Immature natural killer cell (primary cell): Measurements from ENCODE around the gene TFAP2A. TPM values are rescaled to one million over a fixed set of nuclear protein-coding genes. Genes with fewer than 3 reads are reported as not detected.

ENCODE experiments used
- DNase-seq, 3 donors: peaks; one replicate each; pipeline ENCODE4 v3.0.0; 2022; ENCODE audit warnings: mixed read lengths in 1 of 3
- H3K27ac Mint-ChIP-seq, 6 donors: one replicate each; pipeline ENCODE4 v1.8.0; 2020; ENCODE audit warnings: mixed read lengths in 6 of 6, mild to moderate bottlenecking in 5 of 6, inconsistent platforms in 4 of 6, moderate library complexity in 3 of 6
- H3K27me3 Mint-ChIP-seq, 3 donors: one replicate each; pipeline ENCODE4 v1.8.0; 2020 to 2021; ENCODE audit warnings: low read depth in 3 of 3, mild to moderate bottlenecking in 3 of 3, mixed read lengths in 3 of 3, moderate library complexity in 3 of 3, inconsistent platforms in 1 of 3
- H3K36me3 Mint-ChIP-seq, 3 donors: one replicate each; pipeline ENCODE4 v1.8.0; 2020; ENCODE audit warnings: mixed read lengths in 3 of 3, inconsistent platforms in 2 of 3, mild to moderate bottlenecking in 2 of 3
- H3K4me1 Mint-ChIP-seq, 2 donors: one replicate each; pipeline ENCODE4 v1.8.0; 2020; ENCODE audit warnings: inconsistent platforms in 2 of 2, mild to moderate bottlenecking in 2 of 2, mixed read lengths in 2 of 2, moderate library complexity in 1 of 2
- H3K4me3 Mint-ChIP-seq, 5 donors: one replicate each; pipeline ENCODE4 v1.8.0; 2020; ENCODE audit warnings: mild to moderate bottlenecking in 5 of 5, mixed read lengths in 5 of 5, inconsistent platforms in 3 of 5, moderate library complexity in 3 of 5
- H3K9me3 Mint-ChIP-seq, 6 donors: one replicate each; pipeline ENCODE4 v1.8.0; 2020; ENCODE audit warnings: mild to moderate bottlenecking in 6 of 6, mixed read lengths in 6 of 6, inconsistent platforms in 4 of 6, moderate library complexity in 3 of 6
- polyA plus RNA-seq, 3 donors: library from polyadenylated mRNA; unstranded; fragments of 300-500 nt; fragmentation: Illumina TruSeq; gene quantifications; one replicate each; pipeline ENCODE4 v1.2.3, GENCODE V29; 2021

The TFAP2A gene
- polyA plus RNA-seq, 3 donors from 2014 or later, result not detected

- H3K9me3 Mint-ChIP-seq, result peaks cover 0 to 8% (median 3%) of the 10 kb centered on the region in 6 donors
- H3K27ac Mint-ChIP-seq, result no peak overlapping the region
- H3K4me3 Mint-ChIP-seq, result no peak overlapping the region
- peaks cover 2 to 6% (median 4%) of the 10 kb centered on the region in 3 donors for H3K27me3 Mint-ChIP-seq
- H3K36me3 Mint-ChIP-seq, result no peaks in the 10 kb centered on the region
- no peaks in the 10 kb centered on the region for H3K4me1 Mint-ChIP-seq
- no peak for DNase-seq
Measured at GRCh38 chr6:10362300-10362699, 52.6 kb downstream of the TFAP2A start.

- Mint-ChIP-seq H3K9me3 (peaks cover 0 to 8% (median 3%) of the 10 kb centered on the region in 6 donors), H3K27me3 (peaks cover 2 to 6% (median 4%) of the 10 kb centered on the region in 3 donors), H3K4me1 (no peaks in the 10 kb centered on the region), H3K27ac (no peak overlapping the region), H3K4me3 (no peak overlapping the region), H3K36me3 (no peaks in the 10 kb centered on the region)
- no peak for DNase-seq
Measured at GRCh38 chr6:10361428-10361827, 53.4 kb downstream of the TFAP2A start.

- H3K9me3 Mint-ChIP-seq, result peaks cover 0 to 8% (median under 1%) of the 10 kb centered on the region in 6 donors
- no peaks in the 10 kb centered on the region for H3K4me1 Mint-ChIP-seq
- H3K27ac Mint-ChIP-seq, result no peak overlapping the region
Measured at GRCh38 chr6:10359581-10359980, 55.3 kb downstream of the TFAP2A start.

GRCh38 chr6:10355115-10355702 is 59.7 kb downstream of the TFAP2A start:
- no peaks in the 10 kb centered on the region for H3K9me3 Mint-ChIP-seq
- H3K4me3 Mint-ChIP-seq, result no peak overlapping the region
- no peak overlapping the region for H3K27ac Mint-ChIP-seq
- no peaks in the 10 kb centered on the region for H3K36me3 Mint-ChIP-seq
- no peak for DNase-seq
- H3K27me3 Mint-ChIP-seq, result peaks cover 0 to 5% (median 2%) of the 10 kb centered on the region in 3 donors
- no peaks in the 10 kb centered on the region for H3K4me1 Mint-ChIP-seq

More at GRCh38 chr6:10359581-10359980, 55.3 kb downstream of the TFAP2A start:
- peaks cover 2 to 4% (median 3%) of the 10 kb centered on the region in 3 donors for H3K27me3 Mint-ChIP-seq
- H3K36me3 Mint-ChIP-seq, result no peaks in the 10 kb centered on the region
- no peak for DNase-seq
- no peak overlapping the region for H3K4me3 Mint-ChIP-seq

- H3K4me1 Mint-ChIP-seq, result no peaks in the 10 kb centered on the region
- H3K27me3 Mint-ChIP-seq, result peaks cover 2 to 3% (median 2%) of the 10 kb centered on the region in 3 donors
- H3K4me3 Mint-ChIP-seq, result no peak overlapping the region
- H3K9me3 Mint-ChIP-seq, result peaks cover 0 to 4% (median 0%) of the 10 kb centered on the region in 6 donors
- no peak for DNase-seq
- H3K36me3 Mint-ChIP-seq, result no peaks in the 10 kb centered on the region
- no peak overlapping the region for H3K27ac Mint-ChIP-seq
Measured at GRCh38 chr6:10351791-10352190, 63.1 kb downstream of the TFAP2A start.

GRCh38 chr6:10350720-10351119 is 64.2 kb downstream of the TFAP2A start:
- H3K27ac Mint-ChIP-seq, result no peak overlapping the region
- peaks cover 2 to 3% (median 2%) of the 10 kb centered on the region in 3 donors for H3K27me3 Mint-ChIP-seq
- no peak for DNase-seq

GRCh38 chr6:10347561-10348327 is 67.1 kb downstream of the TFAP2A start:
- Mint-ChIP-seq H3K4me1 (no peaks in the 10 kb centered on the region), H3K4me3 (no peak overlapping the region), H3K27ac (no peak overlapping the region), H3K27me3 (peaks cover 0 to 7% (median 2%) of the 10 kb centered on the region in 3 donors), H3K36me3 (no peaks in the 10 kb centered on the region), H3K9me3 (peaks cover 0 to 5% (median 0%) of the 10 kb centered on the region in 6 donors)
- no peak for DNase-seq

More at GRCh38 chr6:10350720-10351119, 64.2 kb downstream of the TFAP2A start:
- Mint-ChIP-seq H3K9me3 (peaks cover 0 to 4% (median 0%) of the 10 kb centered on the region in 6 donors), H3K4me3 (no peak overlapping the region), H3K36me3 (no peaks in the 10 kb centered on the region), H3K4me1 (no peaks in the 10 kb centered on the region)

Other genes starting within 250 kb of the TFAP2A start
- under 1 TPM in 2 of 3 donors, not detected in 1; 0.47 to 0.64 TPM for gene GCNT2, start 106.3 kb upstream of the TFAP2A start, polyA plus RNA-seq